ENCODE measurements around the gene CACNB4. TPM values are rescaled to one million over a fixed set of nuclear protein-coding genes. Genes with fewer than 3 reads are reported as not detected.

CACNB4 gene
- total RNA-seq, 1 experiment from 2014 or later = 0.19 TPM

DNA sequence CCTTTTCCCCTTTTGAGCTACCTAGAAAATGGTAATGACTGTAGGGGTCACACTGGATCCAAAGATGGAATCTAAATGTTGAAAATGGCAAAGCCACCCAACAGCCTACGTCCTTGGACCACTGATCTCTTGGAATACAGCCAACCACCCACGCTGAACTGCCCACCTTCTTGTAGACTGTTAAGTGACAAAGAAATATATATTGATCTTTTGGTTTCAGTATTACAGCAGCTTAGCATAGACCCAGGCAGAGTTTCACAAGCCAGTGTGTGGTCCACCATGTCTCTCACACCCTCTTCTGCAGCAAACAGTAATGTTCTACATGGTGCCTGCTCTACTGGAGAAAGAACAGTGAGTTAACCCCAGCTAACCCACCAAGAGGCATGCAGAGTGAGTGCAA lies 20.2 kb downstream of the CACNB4 start:
- no TSS peak for BruUV-seq (replicated peaks)
- no peak for TF ChIP-seq EZH2 (IDR thresholded peaks at IDR 0.05; ENCODE audit: borderline replicate concordance, low read depth, low read length, poor library complexity, severe bottlenecking)
- Histone ChIP-seq H3K36me3 (ENCODE audit: insufficient read depth, low read length, poor library complexity, severe bottlenecking) (no peaks in the 10 kb centered on the region), H3K4me1 (ENCODE audit: insufficient read depth, low read length, poor library complexity, severe bottlenecking) (no peaks in the 10 kb centered on the region), H3K4me3 (ENCODE audit: low read depth, low read length, poor library complexity, severe bottlenecking) (no peak overlapping the region), H3K9me3 (ENCODE audit: low read depth, low read length, poor library complexity, severe bottlenecking) (no peaks in the 10 kb centered on the region), H3K27ac (ENCODE audit: low read depth, low read length, poor library complexity, severe bottlenecking) (no peak overlapping the region), H3K27me3 (replicated peaks; ENCODE audit: insufficient read depth, low read depth, low read length, poor library complexity) (peaks cover 2% of the 10 kb centered on the region)
- intact Hi-C loops (cut with micrococcal nuclease; ENCODE audit: unreplicated experiment) = no loop called here
- ChIA-PET CTCF (no interaction called here), POLR2A (ENCODE audit: low non-redundant PET) (no interaction called here)
- DNase-seq (ENCODE audit: low spot score) = no peak

DNA sequence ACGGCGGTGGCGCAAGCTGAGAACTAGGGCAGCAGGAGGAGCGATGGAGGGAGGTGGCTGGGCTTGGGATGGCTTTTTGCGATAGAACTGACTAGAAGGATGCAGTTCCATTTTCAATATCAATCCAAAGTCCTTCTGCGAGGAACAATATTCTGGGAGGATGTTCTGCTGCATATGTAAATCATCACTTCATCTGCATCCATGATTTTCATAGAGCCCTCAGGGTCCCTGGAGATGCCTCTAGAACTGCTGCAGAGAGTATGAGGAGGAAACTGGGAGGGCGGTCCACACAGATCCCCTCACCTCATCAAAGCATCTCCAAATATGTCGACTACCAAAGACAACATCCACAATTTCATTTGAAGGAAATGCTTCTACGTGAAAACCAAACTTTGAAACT lies 20.8 kb downstream of the CACNB4 start:
- no peak for DNase-seq (ENCODE audit: low spot score)
- CTCF ChIA-PET = no interaction called here
- no peaks in the 10 kb centered on the region for H3K36me3 ChIP-seq (ENCODE audit: insufficient read depth, low read length, poor library complexity, severe bottlenecking)
- intact Hi-C loops (cut with micrococcal nuclease; ENCODE audit: unreplicated experiment) = no loop called here
- peaks cover 3% of the 10 kb centered on the region for H3K27me3 ChIP-seq (replicated peaks; ENCODE audit: insufficient read depth, low read depth, low read length, poor library complexity)
- no peaks in the 10 kb centered on the region for H3K4me1 ChIP-seq (ENCODE audit: insufficient read depth, low read length, poor library complexity, severe bottlenecking)
- no peaks in the 10 kb centered on the region for H3K9me3 ChIP-seq (ENCODE audit: low read depth, low read length, poor library complexity, severe bottlenecking)
- no peak overlapping the region for H3K4me3 ChIP-seq (ENCODE audit: low read depth, low read length, poor library complexity, severe bottlenecking)
- no peak overlapping the region for H3K27ac ChIP-seq (ENCODE audit: low read depth, low read length, poor library complexity, severe bottlenecking)
- POLR2A ChIA-PET (ENCODE audit: low non-redundant PET) = no interaction called here
- BruUV-seq (replicated peaks) = no TSS peak
- TF ChIP-seq EZH2 (IDR thresholded peaks at IDR 0.05; ENCODE audit: borderline replicate concordance, low read depth, low read length, poor library complexity, severe bottlenecking) = no peak
- TF ChIP-seq, protein P1, sequence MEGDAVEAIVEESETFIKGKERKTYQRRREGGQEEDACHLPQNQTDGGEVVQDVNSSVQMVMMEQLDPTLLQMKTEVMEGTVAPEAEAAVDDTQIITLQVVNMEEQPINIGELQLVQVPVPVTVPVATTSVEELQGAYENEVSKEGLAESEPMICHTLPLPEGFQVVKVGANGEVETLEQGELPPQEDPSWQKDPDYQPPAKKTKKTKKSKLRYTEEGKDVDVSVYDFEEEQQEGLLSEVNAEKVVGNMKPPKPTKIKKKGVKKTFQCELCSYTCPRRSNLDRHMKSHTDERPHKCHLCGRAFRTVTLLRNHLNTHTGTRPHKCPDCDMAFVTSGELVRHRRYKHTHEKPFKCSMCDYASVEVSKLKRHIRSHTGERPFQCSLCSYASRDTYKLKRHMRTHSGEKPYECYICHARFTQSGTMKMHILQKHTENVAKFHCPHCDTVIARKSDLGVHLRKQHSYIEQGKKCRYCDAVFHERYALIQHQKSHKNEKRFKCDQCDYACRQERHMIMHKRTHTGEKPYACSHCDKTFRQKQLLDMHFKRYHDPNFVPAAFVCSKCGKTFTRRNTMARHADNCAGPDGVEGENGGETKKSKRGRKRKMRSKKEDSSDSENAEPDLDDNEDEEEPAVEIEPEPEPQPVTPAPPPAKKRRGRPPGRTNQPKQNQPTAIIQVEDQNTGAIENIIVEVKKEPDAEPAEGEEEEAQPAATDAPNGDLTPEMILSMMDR (conservative IDR thresholded peaks at IDR 0.05; ENCODE audit: low read depth, low read length) = no peak

DNA sequence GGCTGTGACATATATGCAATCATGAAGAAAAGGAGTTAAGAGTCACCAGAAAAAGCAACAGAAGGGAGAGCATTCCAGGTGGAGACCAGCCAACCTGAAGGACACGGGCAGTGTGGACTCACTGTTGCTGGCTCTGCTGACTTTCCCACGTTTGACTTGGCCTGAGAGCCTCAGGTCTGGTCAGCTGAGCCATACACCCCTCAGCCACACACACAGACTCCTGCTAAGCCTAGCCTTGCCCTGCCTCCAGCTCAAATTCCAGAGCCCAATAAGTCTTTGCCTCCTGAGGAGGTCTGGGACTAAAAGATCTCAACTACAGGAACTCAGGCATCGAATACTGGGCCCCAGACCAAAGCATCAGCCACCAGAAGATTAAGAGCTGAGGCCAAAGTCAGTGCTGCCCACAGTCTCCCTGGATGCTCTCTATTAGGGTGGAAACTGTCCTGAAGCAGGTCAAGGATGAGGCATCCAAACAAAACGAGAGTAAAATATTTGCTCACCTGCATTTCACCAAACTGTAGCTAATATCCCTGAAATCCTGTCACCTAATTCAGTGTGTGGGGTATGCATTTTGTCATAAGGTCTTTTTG lies 23.3 kb downstream of the CACNB4 start:
- intact Hi-C loops (cut with micrococcal nuclease; ENCODE audit: unreplicated experiment) = no loop called here
- H3K4me1 ChIP-seq (ENCODE audit: insufficient read depth, low read length, poor library complexity, severe bottlenecking) = no peaks in the 10 kb centered on the region
- no peak for TF ChIP-seq EZH2 (IDR thresholded peaks at IDR 0.05; ENCODE audit: borderline replicate concordance, low read depth, low read length, poor library complexity, severe bottlenecking)
- TF ChIP-seq, protein P1 (conservative IDR thresholded peaks at IDR 0.05; ENCODE audit: low read depth, low read length) = no peak
- ChIA-PET POLR2A (ENCODE audit: low non-redundant PET) (no interaction called here), CTCF (interaction anchor here (0.7 kb wide), 1 partner anchor 574 kb away, joined by 3 read pairs; no protein-coding TSS in a partner anchor)
- H3K4me3 ChIP-seq (ENCODE audit: low read depth, low read length, poor library complexity, severe bottlenecking) = no peak overlapping the region
- peaks cover 3% of the 10 kb centered on the region for H3K27me3 ChIP-seq (replicated peaks; ENCODE audit: insufficient read depth, low read depth, low read length, poor library complexity)
- no peak for DNase-seq (ENCODE audit: low spot score)
- H3K36me3 ChIP-seq (ENCODE audit: insufficient read depth, low read length, poor library complexity, severe bottlenecking) = no peaks in the 10 kb centered on the region
- no peaks in the 10 kb centered on the region for H3K9me3 ChIP-seq (ENCODE audit: low read depth, low read length, poor library complexity, severe bottlenecking)
- no TSS peak for BruUV-seq (replicated peaks)
- H3K27ac ChIP-seq (ENCODE audit: low read depth, low read length, poor library complexity, severe bottlenecking) = no peak overlapping the region

DNA sequence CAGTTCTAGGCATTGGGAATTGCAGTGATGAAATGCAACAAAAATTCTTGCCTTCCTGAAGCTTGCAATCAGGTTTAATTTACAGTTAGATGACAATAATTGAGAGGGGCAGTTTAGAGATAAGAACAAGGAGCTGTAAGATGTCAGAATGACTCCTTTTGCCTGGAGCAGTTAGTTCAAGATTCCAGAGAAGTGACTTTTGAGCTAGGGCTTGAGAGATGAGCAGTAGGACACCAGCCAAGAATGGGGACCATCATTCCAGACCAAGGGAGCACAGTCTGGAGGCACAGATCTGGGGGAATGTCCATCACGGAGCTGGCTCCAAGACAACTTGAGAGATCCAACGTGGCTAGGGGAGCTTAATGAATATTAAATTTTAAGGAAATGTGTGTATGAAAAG lies 26.8 kb downstream of the CACNB4 start:
- POLR2A ChIA-PET (ENCODE audit: low non-redundant PET) = no interaction called here
- Histone ChIP-seq H3K4me1 (ENCODE audit: insufficient read depth, low read length, poor library complexity, severe bottlenecking) (no peaks in the 10 kb centered on the region), H3K4me3 (ENCODE audit: low read depth, low read length, poor library complexity, severe bottlenecking) (no peak overlapping the region), H3K27ac (ENCODE audit: low read depth, low read length, poor library complexity, severe bottlenecking) (no peak overlapping the region), H3K36me3 (ENCODE audit: insufficient read depth, low read length, poor library complexity, severe bottlenecking) (no peaks in the 10 kb centered on the region), H3K9me3 (ENCODE audit: low read depth, low read length, poor library complexity, severe bottlenecking) (no peaks in the 10 kb centered on the region), H3K27me3 (replicated peaks; ENCODE audit: insufficient read depth, low read depth, low read length, poor library complexity) (peaks cover 3% of the 10 kb centered on the region)
- CTCF ChIA-PET = interaction anchor here (0.6 kb wide), 1 partner anchor 104 kb away, joined by 3 read pairs; no protein-coding TSS in a partner anchor
- no TSS peak for BruUV-seq (replicated peaks)
- intact Hi-C loops (cut with micrococcal nuclease; ENCODE audit: unreplicated experiment) = no loop called here
- TF ChIP-seq, protein P1 (conservative IDR thresholded peaks at IDR 0.05; ENCODE audit: low read depth, low read length) = no peak
- no peak for TF ChIP-seq EZH2 (IDR thresholded peaks at IDR 0.05; ENCODE audit: borderline replicate concordance, low read depth, low read length, poor library complexity, severe bottlenecking)
- DNase-seq (ENCODE audit: low spot score) = no peak

Data from A673 (cell line).